ENCODE data around the gene OR13H1.

The OR13H1 gene, protein sequence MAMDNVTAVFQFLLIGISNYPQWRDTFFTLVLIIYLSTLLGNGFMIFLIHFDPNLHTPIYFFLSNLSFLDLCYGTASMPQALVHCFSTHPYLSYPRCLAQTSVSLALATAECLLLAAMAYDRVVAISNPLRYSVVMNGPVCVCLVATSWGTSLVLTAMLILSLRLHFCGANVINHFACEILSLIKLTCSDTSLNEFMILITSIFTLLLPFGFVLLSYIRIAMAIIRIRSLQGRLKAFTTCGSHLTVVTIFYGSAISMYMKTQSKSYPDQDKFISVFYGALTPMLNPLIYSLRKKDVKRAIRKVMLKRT

DNA sequence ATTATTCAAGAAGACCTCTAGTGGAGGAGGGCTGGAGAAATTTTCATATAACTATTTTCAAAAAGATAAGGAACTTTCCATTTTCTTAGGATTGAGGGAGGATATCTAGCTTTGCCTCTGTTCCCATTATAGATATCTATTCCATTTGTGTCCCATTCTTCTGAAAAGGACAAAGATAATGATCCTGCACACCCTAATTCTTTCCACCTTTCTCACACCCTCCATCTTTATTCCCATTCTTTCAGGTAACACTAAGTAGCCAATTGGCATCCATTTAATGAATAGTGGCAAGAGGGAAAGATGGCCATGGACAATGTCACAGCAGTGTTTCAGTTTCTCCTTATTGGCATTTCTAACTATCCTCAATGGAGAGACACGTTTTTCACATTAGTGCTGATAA, at the start of gene OR13H1:
Gene OR13H1 (plus strand): TSS at position 301 of the 400 bp plus-strand sequence. CDS start 0 bp downstream, at position 301.
- TF ChIP-seq, protein P1, sequence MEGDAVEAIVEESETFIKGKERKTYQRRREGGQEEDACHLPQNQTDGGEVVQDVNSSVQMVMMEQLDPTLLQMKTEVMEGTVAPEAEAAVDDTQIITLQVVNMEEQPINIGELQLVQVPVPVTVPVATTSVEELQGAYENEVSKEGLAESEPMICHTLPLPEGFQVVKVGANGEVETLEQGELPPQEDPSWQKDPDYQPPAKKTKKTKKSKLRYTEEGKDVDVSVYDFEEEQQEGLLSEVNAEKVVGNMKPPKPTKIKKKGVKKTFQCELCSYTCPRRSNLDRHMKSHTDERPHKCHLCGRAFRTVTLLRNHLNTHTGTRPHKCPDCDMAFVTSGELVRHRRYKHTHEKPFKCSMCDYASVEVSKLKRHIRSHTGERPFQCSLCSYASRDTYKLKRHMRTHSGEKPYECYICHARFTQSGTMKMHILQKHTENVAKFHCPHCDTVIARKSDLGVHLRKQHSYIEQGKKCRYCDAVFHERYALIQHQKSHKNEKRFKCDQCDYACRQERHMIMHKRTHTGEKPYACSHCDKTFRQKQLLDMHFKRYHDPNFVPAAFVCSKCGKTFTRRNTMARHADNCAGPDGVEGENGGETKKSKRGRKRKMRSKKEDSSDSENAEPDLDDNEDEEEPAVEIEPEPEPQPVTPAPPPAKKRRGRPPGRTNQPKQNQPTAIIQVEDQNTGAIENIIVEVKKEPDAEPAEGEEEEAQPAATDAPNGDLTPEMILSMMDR (IDR thresholded peaks at IDR 0.05), result no peak

DNA sequence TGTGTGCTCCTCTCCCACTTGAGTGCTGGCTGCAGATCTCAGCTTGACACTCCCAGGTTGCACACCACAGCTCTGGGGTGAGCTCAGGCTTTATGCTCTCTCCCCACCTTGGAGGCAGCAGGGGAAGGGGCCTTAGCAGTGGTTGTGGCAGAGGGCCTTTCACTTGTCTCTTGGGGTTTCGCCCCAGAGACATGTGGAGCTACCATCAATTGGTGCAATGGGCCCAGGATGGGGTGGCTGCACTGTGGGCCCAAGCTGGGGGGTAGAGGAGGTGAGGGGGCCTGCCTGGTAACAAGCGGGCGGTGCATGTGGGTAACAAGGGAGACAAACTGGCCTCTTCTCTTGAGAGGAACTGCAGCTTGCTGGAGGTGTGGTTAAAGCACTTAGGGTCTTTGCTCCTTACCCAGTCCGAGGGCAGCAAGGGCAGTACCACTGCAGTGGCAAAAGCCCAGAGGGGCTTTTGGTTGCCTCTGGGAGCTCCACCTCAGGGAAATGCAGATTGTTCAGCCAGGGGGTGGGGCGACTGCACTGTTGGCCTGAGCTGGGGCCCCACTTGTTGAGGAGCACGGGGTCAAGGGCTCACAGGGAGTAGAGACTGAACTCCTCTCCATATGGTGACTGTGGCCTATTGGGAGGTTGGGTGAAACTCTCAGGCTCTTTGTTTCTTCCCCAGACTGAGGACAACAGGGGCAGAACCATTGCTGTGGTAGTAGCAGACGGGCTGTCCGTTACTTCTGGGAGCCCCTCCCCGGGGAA, 30.5 kb upstream of the OR13H1 start:
- TF ChIP-seq, protein P1 (IDR thresholded peaks at IDR 0.05), result no peak

DNA sequence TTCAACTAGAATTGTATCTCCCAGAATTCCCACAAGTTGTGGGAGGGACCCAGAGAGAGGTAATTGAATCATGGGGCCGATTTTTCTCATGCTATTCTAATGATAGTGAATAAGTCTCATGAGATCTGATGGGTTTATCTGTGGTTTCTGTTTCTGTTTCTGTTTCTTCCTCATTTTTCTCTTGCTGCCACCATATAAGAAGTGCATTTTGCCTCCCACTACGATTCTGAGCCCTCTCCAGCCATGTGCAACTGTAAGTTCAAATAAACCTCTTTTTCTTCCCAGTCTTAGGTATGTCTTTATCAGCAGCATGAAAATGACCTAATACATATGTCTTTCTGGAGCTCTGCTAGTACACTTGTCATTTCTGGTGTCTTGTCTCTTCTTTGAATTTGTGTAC, 22.1 kb upstream of the OR13H1 start:
- TF ChIP-seq, protein P1 (IDR thresholded peaks at IDR 0.05), result no peak

DNA sequence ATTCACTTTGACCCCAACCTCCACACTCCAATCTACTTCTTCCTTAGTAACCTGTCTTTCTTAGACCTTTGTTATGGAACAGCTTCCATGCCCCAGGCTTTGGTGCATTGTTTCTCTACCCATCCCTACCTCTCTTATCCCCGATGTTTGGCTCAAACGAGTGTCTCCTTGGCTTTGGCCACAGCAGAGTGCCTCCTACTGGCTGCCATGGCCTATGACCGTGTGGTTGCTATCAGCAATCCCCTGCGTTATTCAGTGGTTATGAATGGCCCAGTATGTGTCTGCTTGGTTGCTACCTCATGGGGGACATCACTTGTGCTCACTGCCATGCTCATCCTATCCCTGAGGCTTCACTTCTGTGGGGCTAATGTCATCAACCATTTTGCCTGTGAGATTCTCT, 344 bp downstream of the OR13H1 start:
- TF ChIP-seq, protein P1 (IDR thresholded peaks at IDR 0.05), result no peak

DNA sequence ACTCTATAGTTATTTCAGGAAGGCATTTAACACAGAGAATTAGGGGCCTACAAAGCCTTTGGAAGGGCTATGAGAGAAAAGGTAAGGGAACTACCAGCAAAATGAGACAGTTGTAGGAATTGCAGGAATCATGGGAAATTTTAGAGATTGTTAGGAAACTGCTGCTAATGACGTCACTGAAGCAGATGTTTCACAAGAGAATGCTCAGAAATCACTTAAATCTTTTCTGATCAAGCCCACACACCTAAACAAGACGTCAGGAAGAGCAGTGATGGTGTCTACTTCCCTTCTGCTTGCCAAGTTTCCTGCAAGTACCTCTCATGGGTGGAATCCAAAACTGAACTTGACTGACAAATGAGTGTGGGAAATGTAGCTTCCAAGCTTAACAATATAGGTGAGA, 5.1 kb downstream of the OR13H1 start:
- TF ChIP-seq, protein P1 (IDR thresholded peaks at IDR 0.05), result no peak

DNA sequence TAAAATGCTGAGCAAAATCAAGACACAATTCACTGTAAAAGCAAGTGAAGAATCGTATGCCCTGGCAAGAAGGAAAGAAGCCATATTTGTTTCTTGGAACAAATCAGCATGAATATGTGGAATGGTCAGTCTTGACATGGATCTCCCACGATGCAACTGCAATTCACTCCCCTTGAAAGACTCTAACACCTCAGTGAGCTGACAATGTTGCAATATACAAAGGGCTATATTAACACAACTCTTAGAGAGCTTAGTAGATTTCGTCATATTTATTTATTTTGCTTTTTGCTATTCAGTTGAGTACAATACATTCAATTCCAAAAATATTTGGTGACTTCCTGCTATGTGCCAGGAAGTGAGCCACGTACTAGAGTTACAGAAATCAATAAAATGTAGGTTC, 14.7 kb downstream of the OR13H1 start:
- TF ChIP-seq, protein P1 (IDR thresholded peaks at IDR 0.05), result no peak

DNA sequence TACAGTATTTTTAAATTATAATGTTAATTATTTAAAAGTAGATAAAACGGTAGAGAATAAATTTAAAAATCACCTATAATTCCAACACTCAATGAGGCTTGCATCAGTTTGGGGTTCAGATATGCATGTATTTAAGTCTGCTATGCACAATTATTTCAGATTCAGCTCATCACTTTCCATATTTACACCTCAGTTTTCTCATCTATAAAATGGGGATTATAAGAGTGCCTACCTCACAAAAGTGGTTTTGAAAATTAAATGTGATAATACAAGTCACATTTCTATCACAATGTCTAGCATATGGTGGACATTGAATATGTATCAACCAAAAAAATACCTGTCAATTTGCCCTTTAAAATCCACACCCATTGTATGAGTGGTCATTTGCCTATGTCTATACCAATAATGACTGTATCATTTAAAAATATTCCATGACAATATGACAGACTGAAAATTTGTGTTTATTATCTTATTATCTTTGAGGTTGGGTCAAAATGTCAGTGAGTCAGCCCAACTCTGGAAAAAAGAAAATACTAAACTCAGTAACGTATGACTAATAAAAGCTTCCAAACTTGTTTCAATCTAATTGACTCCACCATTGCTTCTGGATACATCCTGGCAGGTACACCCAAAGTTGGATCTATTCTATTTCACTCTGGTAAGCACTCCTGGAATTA, 20.8 kb downstream of the OR13H1 start:
- TF ChIP-seq, protein P1 (IDR thresholded peaks at IDR 0.05), result no peak

Measured in LNCAP (cell line).